Jurkat, Clone E6-1 (cell line): ENCODE measurements around the gene TRPM3.

Experiments
- DNase-seq: peaks from one replicate; pipeline ENCODE4 v3.0.0-alpha.2; 2011; ENCODE audit warnings: low read depth, low spot score
- H3K4me3 ChIP-seq: 2 replicates; pipeline ENCODE4 v1.5.1; 2011; ENCODE audit warnings: mild to moderate bottlenecking, low read length, control low read depth, moderate library complexity

Gene TRPM3

DNA sequence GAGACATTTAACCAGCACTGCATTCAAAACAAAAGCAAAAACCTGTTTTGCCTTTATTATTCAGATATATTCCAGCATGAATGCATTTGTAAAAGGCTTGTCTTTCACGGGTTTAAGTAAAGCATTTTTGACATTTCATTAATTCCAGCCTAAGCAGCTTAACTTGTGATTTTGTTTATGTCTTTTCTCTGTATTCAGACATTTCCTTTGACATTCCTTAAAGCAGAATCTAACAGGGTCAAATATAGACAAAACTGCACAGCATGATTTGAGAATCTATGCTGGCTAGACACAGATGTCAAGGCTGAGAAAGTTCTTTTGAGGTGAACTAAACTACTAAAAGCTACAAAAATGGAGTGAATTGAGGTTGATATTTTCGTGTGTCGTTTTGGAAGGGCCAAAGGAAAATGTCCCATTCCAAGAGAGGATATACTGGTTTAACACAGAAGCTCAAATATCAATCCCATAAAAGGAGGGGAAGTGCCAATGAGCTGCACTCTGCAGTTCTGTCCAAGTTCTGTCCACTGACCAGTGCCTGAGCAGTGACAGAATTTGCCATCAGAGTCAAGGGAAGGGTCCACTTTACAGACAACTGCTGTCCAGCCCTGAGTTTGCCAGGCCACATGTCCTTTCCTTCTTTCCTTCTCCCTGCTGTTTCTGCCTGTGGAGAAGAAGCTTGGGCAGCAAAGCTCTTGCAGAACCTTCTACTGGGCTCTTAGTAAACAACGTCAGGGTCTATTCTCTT is 508.2 kb downstream of the TRPM3 start:
- no peak overlapping the region for H3K4me3 ChIP-seq
- DNase-seq: no peak

DNA sequence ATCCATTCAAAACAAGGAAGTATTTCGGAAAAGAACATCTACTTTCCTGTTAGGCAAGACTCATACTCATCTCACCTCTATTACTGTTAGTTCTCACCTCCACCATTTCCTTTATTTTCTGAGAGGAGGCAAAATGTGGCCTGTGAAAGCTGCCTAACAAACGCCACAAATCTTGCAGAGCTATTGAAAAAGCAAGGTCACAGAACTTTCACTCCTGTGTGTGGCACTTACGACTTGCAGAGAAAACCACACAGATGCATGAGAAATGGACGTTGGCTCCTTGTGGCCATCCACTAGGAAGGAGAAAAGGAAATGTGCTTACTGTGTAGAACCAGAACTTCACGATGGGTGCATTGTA is 511.2 kb downstream of the TRPM3 start:
- no peak for DNase-seq
- H3K4me3 ChIP-seq: no peak overlapping the region

DNA sequence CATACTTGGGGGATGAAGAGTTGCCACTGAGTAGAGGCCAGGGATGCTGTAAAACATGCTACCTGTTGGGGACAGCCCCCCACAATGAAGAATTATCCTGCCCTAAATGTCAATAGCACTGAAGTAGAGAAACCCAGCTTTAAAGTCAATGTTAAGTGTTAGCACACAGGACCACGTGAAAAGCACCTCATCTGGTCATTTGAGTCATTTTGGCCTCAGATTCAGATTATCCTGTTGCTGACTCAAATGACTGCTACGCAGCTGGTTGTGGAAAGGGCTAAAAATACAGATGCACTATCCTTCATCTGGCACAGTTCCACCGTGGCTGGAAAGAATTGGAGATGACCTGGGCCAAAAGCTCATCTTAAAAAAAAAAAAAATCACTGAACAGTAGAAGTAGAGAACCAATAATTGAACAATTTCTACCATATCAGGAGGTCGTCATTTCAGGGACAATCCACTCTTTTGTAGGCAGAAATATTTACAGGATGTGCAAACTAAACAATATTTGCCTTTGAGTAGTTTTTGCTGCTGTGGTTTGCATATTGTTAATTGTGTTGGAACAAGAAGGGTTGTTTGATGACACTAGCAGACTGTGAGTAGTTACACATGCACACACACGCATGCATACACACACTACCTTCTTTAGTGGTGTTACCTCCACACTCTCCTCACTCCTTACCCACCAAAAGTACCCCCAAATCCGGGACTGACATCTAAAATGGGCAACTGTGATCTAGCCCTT is 511.7 kb downstream of the TRPM3 start:
- DNase-seq: no peak
- no peak overlapping the region for H3K4me3 ChIP-seq

DNA sequence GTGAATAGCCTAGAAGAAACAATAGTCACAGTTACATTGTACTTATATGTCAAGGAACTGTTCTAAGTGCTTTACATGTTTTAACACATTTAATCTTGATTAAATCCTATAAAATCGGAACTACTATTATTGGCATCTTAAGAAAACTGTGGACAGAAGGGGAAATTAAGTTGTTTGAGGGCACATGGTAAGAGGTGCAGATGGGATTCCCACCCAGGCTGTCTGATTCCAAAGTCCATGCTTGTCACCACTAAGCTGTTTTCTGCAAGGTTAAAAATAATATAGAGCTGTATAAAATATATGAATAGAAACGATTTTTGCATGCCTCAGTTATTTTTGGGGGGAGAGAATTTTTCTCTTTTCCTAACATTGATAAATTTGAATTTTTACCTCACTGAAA is 512.4 kb downstream of the TRPM3 start:
- H3K4me3 ChIP-seq: no peak overlapping the region
- no peak for DNase-seq

DNA sequence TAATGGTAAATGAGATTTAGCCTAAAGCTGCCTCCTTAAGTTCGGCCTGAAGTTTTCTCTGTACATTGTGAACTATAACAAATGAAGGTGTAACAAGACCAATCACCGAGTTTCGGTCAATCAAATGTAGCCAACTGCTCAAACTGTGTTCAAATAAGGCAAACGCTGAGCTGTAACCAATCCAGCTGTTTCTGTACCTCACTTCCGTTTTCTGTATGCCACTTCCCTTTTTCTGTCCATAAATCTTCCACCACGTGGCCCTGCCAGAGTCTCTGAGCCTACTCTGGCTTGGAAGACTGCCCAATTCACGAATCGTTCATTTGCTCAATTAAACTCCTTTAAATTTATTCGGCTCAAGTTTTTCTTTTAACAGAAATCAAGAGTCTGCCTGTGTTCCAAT is 513.5 kb downstream of the TRPM3 start:
- H3K4me3 ChIP-seq: no peak overlapping the region
- no peak for DNase-seq

DNA sequence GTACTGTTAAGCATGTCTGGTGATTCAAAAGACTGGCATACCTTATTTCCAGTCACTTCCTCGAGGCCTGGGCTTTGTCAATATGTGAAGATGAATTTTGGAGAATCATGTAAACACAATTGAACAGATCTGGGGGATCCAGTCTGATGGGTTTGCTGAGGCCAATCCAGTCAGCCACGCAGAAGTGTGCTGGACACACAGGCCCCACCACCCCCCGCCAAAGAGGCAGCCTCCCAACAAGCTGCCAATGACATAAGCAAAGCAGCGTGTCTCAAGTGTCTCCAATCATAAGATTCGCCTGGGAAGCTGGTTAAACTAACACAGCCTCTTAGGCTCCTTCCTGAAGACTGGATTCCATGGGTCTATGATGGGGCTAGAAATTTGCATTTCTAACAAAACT is 514.1 kb downstream of the TRPM3 start:
- DNase-seq: no peak
- H3K4me3 ChIP-seq: no peak overlapping the region

DNA sequence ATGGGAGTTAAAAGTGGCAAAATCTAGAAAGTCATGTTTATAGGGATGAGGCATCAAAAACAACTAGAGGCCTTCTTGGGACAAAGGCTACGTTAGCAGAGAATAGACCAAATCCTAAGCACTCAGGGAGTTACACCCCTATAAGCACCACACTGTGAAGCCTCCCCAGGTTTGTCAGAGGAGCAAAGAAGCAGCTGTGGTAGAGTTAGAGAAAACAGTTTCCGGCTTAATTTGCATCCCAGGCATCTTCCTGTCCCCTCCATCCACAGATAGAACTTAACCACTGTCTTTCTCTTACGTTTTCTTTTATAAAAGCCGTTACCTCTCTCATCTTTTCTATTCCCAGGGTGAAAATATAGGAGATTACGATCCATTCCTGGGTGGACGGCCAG is 518.4 kb downstream of the TRPM3 start:
- no peak overlapping the region for H3K4me3 ChIP-seq
- DNase-seq: no peak

DNA sequence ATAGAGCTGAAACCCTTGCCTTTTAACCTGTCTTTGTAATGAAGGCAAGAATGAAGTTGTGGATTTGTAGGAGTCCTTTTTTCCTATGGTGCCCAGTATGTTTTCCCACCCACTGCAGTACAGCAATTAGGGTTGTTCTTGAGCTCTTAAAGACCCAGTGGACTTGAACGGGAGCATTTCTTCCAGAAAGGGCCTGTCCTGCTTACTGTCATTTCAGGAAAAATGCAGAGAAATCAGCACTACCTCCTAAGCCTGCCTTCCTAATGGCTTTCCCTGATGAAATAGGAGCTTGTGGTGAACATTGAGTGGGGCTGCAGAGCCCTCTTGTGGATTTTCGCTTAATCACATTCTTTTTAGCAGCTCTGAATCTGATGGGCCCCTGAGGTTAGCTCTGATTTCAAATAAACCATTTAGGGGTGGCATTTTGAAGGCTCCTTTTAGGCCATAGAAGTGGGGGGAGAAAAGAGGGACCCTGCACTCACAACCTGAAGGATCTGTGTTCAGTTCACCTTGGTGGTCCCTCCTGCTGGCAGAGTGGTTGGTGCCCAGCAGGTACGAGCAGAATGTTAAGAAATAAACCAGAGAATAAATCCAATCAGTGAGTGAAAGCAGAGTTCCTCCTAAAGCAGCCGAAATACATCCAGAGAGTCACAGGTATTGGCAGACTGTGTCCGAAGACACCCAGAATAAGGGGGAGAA is 519.0 kb downstream of the TRPM3 start:
- peak; percentile 47 for DNase-seq
- no peak overlapping the region for H3K4me3 ChIP-seq

DNA sequence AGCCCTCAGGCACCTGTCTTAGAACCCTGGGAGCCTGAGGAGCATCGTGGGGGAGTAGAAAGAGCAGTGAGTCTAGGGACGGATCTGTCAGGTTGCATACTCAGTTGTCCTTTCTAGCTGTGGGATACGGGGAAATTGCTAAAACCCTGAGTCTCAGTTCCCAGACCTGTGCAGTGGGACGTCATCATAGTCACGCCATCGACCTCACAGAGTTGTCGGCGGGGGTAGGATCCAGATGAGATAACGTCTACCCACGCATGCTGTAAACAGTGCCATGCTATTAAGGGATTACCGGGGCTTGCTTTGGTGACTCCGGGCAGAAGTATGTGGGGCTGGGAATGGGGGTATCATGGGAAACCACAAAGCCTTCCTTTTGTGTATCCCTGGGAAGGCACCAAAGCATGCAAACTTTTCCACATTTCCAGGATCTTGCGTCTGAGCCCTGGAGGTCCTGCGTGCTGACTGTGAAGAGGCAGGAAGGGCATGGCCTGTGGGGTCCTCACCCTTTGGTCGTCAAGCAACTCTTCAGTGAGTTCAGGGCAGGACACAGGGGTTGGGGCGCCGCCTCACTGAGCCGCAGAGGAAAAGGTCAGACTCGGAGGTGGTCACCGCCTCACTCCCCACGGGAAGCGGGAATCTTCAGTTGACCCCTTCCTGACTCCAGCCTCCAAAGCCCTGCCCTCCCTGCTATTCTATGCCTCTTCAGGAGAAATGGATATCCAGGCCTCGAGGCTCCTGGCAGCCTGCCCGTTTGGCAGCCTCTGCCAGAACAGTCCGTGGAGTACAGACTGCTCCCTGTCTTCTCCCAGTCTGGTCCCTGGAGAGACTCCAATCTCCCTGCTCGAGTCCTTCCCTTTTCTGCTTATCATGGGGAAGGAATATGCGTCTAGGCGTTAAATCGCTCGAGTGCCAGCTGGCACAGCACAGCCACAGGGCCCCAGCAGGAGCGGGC is 520.1 kb downstream of the TRPM3 start:
- H3K4me3 ChIP-seq: no peak overlapping the region
- DNase-seq: no peak

DNA sequence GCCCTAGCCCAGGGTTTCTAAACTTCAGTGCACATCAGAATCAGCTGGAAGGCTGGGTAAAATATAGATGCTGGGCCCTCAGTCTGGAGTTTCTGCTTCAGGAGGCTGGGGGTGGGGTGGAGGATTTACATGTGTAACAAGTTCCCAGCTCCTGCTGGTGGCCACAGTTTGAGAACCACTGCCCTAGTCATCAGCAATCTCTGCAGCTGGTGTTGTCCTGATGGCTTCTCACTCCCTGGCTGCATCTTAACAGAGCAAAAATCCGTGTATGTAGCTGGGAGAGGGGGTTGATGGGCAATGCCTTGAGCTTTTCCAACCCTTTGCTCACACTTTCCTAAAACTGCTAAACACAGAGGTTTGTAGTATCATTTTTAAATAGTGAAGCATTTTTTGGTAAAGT is 520.9 kb downstream of the TRPM3 start:
- H3K4me3 ChIP-seq: no peak overlapping the region
- no peak for DNase-seq

DNA sequence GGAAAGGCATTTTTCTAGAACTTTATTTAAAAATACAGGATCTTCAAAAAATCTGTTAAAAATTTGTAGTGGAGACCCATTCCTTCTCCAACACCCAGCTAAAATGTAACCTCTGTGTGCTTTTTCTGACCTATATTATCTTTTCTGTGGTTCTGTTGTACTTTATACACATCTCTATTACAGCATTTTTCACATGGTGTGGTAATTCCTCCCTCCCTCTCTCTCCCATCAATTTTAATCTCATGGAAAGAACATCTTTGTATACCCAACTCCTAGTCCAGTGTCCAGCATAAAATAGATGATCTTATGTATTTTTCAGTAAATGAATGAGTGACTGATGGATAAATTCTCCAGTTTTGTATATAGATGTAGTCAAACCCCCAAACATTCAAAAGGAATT is 523.5 kb downstream of the TRPM3 start:
- DNase-seq: no peak
- H3K4me3 ChIP-seq: no peak overlapping the region

DNA sequence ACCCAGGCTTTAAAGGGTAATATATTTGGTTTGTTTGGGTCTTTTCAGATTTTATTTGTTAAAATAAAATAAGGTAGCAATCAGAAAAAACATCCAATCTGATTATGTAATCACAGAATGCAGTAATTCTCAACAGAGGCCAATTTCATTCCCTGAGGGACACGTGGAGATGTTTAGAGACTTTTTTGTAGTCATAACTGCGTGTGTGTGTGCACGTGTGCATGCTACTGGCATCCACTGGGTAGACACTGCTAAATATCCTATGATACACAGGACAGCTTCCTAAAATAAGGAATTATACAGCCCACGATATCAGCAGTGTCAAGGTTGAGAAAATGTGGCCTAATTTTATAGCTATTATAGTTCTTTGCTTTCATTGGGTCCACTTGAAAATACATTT is 526.2 kb downstream of the TRPM3 start:
- DNase-seq: no peak
- no peak overlapping the region for H3K4me3 ChIP-seq

DNA sequence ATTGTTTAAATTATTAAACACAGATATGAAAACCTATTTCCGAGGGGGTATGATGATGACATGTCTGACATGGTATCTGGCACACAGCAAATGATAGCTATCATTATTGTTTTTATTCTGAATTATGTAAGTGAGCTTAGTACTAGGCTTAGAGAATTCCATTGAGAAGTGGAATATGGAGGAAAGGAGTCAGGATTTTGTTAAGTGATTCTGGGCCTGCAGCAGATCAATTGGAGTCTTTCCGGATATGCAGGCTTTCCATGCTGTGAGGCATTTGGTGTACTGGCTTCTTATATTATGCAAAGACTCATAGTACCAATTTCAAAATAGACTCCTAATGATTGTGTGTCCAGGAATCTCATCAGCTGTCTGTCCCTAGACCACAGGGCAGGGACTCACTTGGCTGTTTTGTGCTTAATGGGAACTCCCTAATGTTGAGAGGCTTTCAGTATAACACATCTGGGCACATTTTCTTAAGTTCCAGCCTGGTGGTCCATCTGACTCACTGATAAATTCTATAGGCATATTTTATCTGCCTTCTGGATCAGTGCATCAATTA is 527.0 kb downstream of the TRPM3 start:
- DNase-seq: no peak
- no peak overlapping the region for H3K4me3 ChIP-seq

DNA sequence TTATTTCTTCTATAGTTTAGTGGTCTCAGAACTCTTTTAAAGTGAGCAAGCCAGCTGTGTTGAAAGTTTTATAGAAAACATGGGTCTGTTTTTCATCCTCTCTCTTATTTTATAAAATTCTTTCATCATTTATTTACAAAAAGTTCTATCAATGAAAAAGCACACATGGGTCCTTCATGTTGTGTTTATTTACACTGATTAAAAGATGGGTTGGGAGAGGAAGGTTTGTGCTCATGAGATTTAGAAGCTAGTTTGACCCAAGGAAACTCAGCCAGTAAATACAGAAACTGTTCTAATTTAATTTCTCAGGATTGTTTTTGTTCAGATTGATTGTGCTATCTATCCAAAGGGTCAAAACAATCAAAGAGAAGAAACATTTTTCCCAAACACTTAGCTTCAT is 528.2 kb downstream of the TRPM3 start:
- DNase-seq: no peak
- no peak overlapping the region for H3K4me3 ChIP-seq

DNA sequence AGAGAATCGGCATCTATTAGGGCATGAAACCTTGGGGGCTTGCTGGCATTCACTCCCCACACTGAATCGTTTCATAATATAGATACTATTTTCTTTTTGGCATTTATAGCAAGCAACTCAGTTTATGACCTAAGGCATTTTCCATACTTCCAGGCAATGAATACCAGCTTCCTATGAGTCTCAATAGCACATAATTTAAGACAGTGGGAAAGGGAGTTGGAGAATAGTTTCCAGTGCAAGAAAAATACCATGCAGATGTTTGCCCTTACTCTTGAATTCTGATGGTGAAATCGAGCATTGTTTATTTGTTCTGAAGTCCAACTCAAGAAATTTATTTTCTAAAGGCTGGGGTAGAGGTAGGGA is 531.1 kb downstream of the TRPM3 start:
- H3K4me3 ChIP-seq: no peak overlapping the region
- DNase-seq: no peak

DNA sequence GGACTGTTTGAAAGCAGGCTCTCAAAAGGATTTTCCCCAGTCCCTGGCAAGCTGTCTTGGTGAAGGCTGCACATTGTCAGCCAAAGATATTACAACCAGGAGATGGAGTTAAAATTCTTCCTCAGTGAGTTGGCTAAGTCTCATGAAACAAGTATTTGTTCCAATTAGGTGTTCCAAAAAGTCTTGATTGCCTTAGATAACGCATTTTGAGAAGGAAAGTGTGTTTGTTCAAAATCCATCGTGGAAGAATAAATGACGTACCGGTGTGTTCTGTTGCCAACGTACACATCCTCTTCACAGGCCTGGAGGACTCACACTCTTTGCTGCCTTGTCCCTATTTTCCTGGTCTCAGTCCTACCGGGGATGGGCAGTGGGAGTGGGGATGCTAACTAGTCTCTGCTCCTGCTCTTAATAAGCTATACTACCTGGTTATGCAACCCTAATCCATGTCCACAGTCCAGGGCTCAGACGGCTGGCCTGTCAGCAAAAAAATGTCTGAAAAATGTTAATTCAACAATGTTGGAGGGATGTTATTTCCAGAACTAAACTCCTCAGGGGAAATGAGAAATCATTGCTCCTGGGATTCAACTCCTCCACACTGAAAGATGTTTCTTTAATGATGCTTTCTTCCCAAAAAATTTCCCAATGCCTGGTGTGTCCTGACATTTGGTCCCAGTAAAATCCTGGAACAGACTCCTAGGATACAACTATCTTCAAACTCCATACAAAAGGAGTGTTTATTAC is 531.7 kb downstream of the TRPM3 start:
- no peak overlapping the region for H3K4me3 ChIP-seq
- DNase-seq: no peak

DNA sequence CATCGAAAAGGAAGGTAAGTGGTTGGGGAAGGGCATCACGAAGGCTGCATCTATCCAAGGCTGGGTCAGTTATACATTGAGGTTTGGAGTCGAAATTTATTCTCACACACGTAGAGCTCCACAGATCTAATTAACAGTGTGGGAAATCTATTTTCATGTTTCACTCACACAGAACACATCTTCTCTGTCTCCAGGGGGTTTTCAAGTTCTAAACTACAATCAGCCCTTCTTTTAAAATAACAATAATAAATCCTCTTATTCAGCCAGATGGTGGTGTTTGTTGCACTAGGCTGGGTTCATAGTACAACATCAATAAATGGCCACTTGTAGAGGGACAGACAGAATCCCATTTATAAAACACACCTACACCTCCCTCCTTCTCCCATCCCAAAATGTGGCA is 532.4 kb downstream of the TRPM3 start:
- no peak overlapping the region for H3K4me3 ChIP-seq
- no peak for DNase-seq

DNA sequence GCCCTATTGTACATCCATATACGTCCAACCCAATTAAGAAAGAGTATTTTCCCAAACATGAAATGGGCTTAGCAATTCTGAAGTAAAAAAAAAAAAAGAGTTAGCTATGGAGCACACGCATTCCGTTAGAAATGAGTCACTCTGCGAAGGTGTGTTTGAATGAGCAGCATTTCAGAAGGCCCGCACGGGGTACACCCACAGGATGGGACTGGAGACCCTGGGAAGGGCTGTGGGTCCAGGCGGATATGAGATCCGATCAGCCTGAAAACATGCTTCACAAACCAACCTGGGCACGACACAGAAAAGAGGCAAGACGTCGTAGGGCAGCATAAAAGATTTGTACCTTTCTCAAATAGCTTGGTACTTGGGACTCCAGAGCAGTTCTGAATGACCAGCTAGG is 533.0 kb downstream of the TRPM3 start:
- DNase-seq: no peak
- H3K4me3 ChIP-seq: no peak overlapping the region

DNA sequence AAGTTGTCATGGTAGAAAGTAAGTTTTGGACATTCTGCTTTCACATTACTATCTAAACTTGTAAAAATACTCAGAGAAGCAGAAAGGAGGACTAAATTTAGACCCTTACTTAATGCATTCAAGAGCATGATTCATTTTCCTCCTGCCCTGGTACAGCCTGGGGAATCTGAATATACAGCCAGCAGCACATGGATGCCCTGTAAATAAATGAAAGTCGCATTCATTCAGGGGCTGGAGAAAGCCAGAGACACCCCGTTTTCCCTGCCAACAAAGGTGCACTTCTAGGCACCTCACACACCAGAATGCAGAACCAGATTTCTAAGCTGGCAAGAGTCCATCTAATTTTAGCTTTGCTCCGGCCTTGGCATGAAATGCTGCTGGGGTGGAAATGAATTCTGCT is 534.2 kb downstream of the TRPM3 start:
- H3K4me3 ChIP-seq: no peak overlapping the region
- DNase-seq: no peak
